ENCODE results near the gene SLC9A3.

SLC9A3 gene

GRCh38 chr5:462051-462481, 62.2 kb downstream of the SLC9A3 start:
- TF ChIP-seq GATA3 (IDR thresholded peaks at IDR 0.05; ENCODE audit: low read depth, low read length) (no peak), GATA2 (IDR thresholded peaks at IDR 0.05; ENCODE audit: low read depth, low read length) (no peak)

GRCh38 chr5:460273-460625, 64.0 kb downstream of the SLC9A3 start:
- no peak for TF ChIP-seq GATA3 (IDR thresholded peaks at IDR 0.05; ENCODE audit: low read depth, low read length)
- no peak for TF ChIP-seq GATA2 (IDR thresholded peaks at IDR 0.05; ENCODE audit: low read depth, low read length)

GRCh38 chr5:459562-460272, 64.5 kb downstream of the SLC9A3 start:
- TF ChIP-seq GATA2 (IDR thresholded peaks at IDR 0.05; ENCODE audit: low read depth, low read length) (no peak), GATA3 (IDR thresholded peaks at IDR 0.05; ENCODE audit: low read depth, low read length) (no peak)

GRCh38 chr5:458547-459353, 65.5 kb downstream of the SLC9A3 start:
- TF ChIP-seq GATA3 (IDR thresholded peaks at IDR 0.05; ENCODE audit: low read depth, low read length) (no peak), GATA2 (IDR thresholded peaks at IDR 0.05; ENCODE audit: low read depth, low read length) (no peak)

- TF ChIP-seq GATA3 (IDR thresholded peaks at IDR 0.05; ENCODE audit: low read depth, low read length) (no peak), GATA2 (IDR thresholded peaks at IDR 0.05; ENCODE audit: low read depth, low read length) (no peak)
Measured at GRCh38 chr5:457195-457961, 66.9 kb downstream of the SLC9A3 start.

- TF ChIP-seq GATA3 (IDR thresholded peaks at IDR 0.05; ENCODE audit: low read depth, low read length): no peak
- no peak for TF ChIP-seq GATA2 (IDR thresholded peaks at IDR 0.05; ENCODE audit: low read depth, low read length)
Measured at GRCh38 chr5:456351-457194, 67.7 kb downstream of the SLC9A3 start.

GRCh38 chr5:455806-456205, 68.4 kb downstream of the SLC9A3 start:
- TF ChIP-seq GATA2 (IDR thresholded peaks at IDR 0.05; ENCODE audit: low read depth, low read length) (no peak), GATA3 (IDR thresholded peaks at IDR 0.05; ENCODE audit: low read depth, low read length) (no peak)

- TF ChIP-seq GATA2 (IDR thresholded peaks at IDR 0.05; ENCODE audit: low read depth, low read length): no peak
- TF ChIP-seq GATA3 (IDR thresholded peaks at IDR 0.05; ENCODE audit: low read depth, low read length): no peak
Measured at GRCh38 chr5:454936-455335, 69.3 kb downstream of the SLC9A3 start.

GRCh38 chr5:453725-454481, 70.3 kb downstream of the SLC9A3 start:
- TF ChIP-seq GATA3 (IDR thresholded peaks at IDR 0.05; ENCODE audit: low read depth, low read length): no peak
- TF ChIP-seq GATA2 (IDR thresholded peaks at IDR 0.05; ENCODE audit: low read depth, low read length): no peak

- no peak for TF ChIP-seq GATA3 (IDR thresholded peaks at IDR 0.05; ENCODE audit: low read depth, low read length)
- no peak for TF ChIP-seq GATA2 (IDR thresholded peaks at IDR 0.05; ENCODE audit: low read depth, low read length)
Measured at GRCh38 chr5:452978-453710, 71.1 kb downstream of the SLC9A3 start.

- no peak for TF ChIP-seq GATA2 (IDR thresholded peaks at IDR 0.05; ENCODE audit: low read depth, low read length)
- TF ChIP-seq GATA3 (IDR thresholded peaks at IDR 0.05; ENCODE audit: low read depth, low read length): no peak
Measured at GRCh38 chr5:451587-452458, 72.4 kb downstream of the SLC9A3 start.

Data from SH-SY5Y (cell line).